MCF 10A (cell line): Measurements from ENCODE around the gene NDUFA5. TPM values are rescaled to one million over a fixed set of nuclear protein-coding genes. Genes with fewer than 3 reads are reported as not detected.
"Not testable (repeated sequence)": the region's sequence is repeated elsewhere in the genome, so short reads cannot be mapped to it uniquely, and the experiment has no call there.

Experiments used
- BruUV-seq: library from RNA; stranded (reverse); fragments of 400-500 nt; replicated peaks from 2 replicates; lab custom pipeline; 2021; lab: Mats Ljungman, UMichigan
- CTCF ChIA-PET: fragments of 300-600 bp; sonication (Branson Sonifier 250); formaldehyde crosslinking; extraction: SDS; loops from one replicate; lab custom pipeline; 2021; ENCODE audit warnings: antibody characterized with exemption, inconsistent platforms; lab: Yijun Ruan, JAX
- POLR2A ChIA-PET: fragments of 300-600, 350-650 bp; sonication (Branson Sonifier 250); formaldehyde crosslinking; extraction: SDS; loops from one replicate; lab custom pipeline; 2020; ENCODE audit warnings: antibody characterized with exemption, inconsistent platforms; lab: Yijun Ruan, JAX
- DNase-seq: peaks from one replicate; pipeline ENCODE4 v3.0.0-alpha.2; 2018; ENCODE audit not compliant: unreplicated experiment
- H3K27ac Mint-ChIP-seq: one replicate; pipeline ENCODE4 v1.8.0; 2022; ENCODE audit warnings: mild to moderate bottlenecking, low read depth, mixed read lengths; ENCODE audit not compliant: unreplicated experiment
- H3K27me3 Mint-ChIP-seq: one replicate; pipeline ENCODE4 v1.8.0; 2022; ENCODE audit warnings: mixed read lengths; ENCODE audit not compliant: insufficient read depth, unreplicated experiment
- H3K36me3 Mint-ChIP-seq: one replicate; pipeline ENCODE4 v1.8.0; 2022; ENCODE audit warnings: mild to moderate bottlenecking, moderate library complexity, mixed read lengths; ENCODE audit not compliant: insufficient read depth, unreplicated experiment
- H3K4me1 Mint-ChIP-seq: one replicate; pipeline ENCODE4 v1.8.0; 2022; ENCODE audit warnings: mixed read lengths; ENCODE audit not compliant: insufficient read depth, unreplicated experiment
- H3K4me3 Mint-ChIP-seq: one replicate; pipeline ENCODE4 v1.8.0; 2022; ENCODE audit warnings: mild to moderate bottlenecking, moderate library complexity, mixed read lengths; ENCODE audit not compliant: unreplicated experiment
- H3K9me3 Mint-ChIP-seq: one replicate; pipeline ENCODE4 v1.8.0; 2022; ENCODE audit warnings: mixed read lengths; ENCODE audit not compliant: unreplicated experiment
- intact Hi-C: fragments of 100-400 bp; cut with micrococcal nuclease; formaldehyde crosslinking; loops from 2 replicates; pipeline ENCODE4 v1.14.1; 2022
- total RNA-seq: library from RNA; stranded (reverse); gene quantifications from 2 replicates; pipeline ENCODE4 v1.2.3, GENCODE V29; 2022
- TF ChIP-seq, protein P1 (sequence below): fragments of 200-600 bp; IDR thresholded peaks from one replicate; pipeline ENCODE4 v1.8.0; 2022; ENCODE audit warnings: antibody characterized with exemption, mild to moderate bottlenecking; ENCODE audit not compliant: unreplicated experiment

NDUFA5 gene
- total RNA-seq, 1 experiment from 2014 or later, result 71.9 TPM

DNA sequence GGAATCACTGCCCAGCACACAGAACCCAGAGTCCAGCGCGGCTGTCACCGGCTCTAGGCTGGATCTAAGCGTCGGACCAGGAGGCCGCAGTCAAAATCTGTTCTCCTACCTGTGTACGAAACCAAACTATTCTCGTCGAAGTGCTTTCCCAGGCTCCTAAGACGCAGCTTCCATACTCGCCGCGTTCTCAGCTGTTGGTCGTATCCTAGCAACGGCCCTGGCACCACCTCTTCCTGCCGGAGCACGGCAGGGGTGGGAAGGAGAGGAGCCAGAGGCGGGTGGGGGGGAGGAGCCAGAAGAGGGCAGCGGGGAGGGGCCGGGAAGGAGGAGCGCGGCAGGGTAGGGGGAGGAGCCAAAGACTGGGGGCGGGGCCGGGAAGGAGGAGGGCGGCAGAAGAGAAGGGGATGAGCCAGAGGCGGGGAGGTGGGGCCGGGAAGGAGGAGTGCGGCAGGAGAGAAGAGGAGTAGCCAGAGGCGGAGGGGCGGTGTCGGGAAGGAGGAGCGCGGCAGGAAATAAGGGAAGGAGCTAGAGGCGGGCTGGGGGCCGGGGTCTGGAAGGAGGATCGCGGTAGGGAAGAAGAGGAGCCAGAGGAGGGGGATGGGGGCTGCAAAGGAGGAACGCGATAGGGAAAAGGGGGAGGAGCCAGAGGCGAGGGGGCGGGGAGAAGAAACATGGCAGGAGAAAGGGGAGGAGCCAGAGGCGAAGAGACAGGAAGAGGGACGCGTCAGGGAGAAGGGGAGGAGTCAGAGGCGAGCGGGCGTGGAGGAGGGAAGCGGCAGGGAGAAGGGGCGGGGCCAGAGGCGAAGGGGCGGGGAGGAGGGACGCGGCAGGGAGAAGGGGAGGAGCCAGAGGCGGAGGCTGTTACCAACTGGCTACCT is 23.0 kb downstream of the NDUFA5 start, which contains the start of gene IQUB:
Gene IQUB (minus strand): TSS at position 213 of the 878 bp plus-strand sequence. CDS start 22,255 bp downstream, outside the sequence.
- H3K27me3 Mint-ChIP-seq, result peaks cover 22% of the 10 kb centered on the region
- peak within 1 kb of the TSS; percentile 43 for H3K27ac Mint-ChIP-seq
- ChIA-PET CTCF (interaction anchor here (0.5 to 3.0 kb wide), 7 partner anchors 14 to 228 kb away, joined by 3 to 41 read pairs (median 4); no protein-coding TSS in a partner anchor), POLR2A (interaction anchor here (0.6 to 3.0 kb wide), 7 partner anchors 9 to 649 kb away, joined by 3 to 28 read pairs (median 3); partner anchors contain the start of genes CADPS2 and NDUFA5)
- intact Hi-C loops, result no loop called here
- peak; percentile 98 for DNase-seq
- peaks cover 11% of the 10 kb centered on the region for H3K36me3 Mint-ChIP-seq
- no peaks in the 10 kb centered on the region for H3K9me3 Mint-ChIP-seq
- peak within 1 kb of the TSS; percentile 75 for H3K4me3 Mint-ChIP-seq
- no TSS peak for BruUV-seq
- TF ChIP-seq, protein P1, sequence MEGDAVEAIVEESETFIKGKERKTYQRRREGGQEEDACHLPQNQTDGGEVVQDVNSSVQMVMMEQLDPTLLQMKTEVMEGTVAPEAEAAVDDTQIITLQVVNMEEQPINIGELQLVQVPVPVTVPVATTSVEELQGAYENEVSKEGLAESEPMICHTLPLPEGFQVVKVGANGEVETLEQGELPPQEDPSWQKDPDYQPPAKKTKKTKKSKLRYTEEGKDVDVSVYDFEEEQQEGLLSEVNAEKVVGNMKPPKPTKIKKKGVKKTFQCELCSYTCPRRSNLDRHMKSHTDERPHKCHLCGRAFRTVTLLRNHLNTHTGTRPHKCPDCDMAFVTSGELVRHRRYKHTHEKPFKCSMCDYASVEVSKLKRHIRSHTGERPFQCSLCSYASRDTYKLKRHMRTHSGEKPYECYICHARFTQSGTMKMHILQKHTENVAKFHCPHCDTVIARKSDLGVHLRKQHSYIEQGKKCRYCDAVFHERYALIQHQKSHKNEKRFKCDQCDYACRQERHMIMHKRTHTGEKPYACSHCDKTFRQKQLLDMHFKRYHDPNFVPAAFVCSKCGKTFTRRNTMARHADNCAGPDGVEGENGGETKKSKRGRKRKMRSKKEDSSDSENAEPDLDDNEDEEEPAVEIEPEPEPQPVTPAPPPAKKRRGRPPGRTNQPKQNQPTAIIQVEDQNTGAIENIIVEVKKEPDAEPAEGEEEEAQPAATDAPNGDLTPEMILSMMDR, result no peak
- H3K4me1 Mint-ChIP-seq, result peaks cover 22% of the 10 kb centered on the region

GRCh38 chr7:123533929-123534382 is 23.7 kb downstream of the NDUFA5 start:
- no peak for DNase-seq
- POLR2A ChIA-PET, result interaction anchor here (0.7 to 3.0 kb wide), 4 partner anchors 23 to 215 kb away, joined by 3 to 28 read pairs (median 5); partner anchors contain the start of gene NDUFA5
- Mint-ChIP-seq H3K27me3 (peaks cover 22% of the 10 kb centered on the region), H3K4me3 (peak overlapping the region; percentile 75), H3K4me1 (peaks cover 22% of the 10 kb centered on the region), H3K36me3 (peaks cover 11% of the 10 kb centered on the region), H3K9me3 (no peaks in the 10 kb centered on the region), H3K27ac (peak overlapping the region; percentile 43)
- CTCF ChIA-PET, result interaction anchor here (0.6 to 3.0 kb wide), 4 partner anchors 14 to 227 kb away, joined by 3 to 41 read pairs (median 8); no protein-coding TSS in a partner anchor
- BruUV-seq, result no TSS peak
- intact Hi-C loops, result no loop called here
- TF ChIP-seq, protein P1, result no peak

- CTCF ChIA-PET, result interaction anchor here (0.6 to 3.0 kb wide), 3 partner anchors 39 to 227 kb away, joined by 3 to 41 read pairs (median 10); no protein-coding TSS in a partner anchor
Observed at GRCh38 chr7:123533553-123533917, 24.1 kb downstream of the NDUFA5 start.

GRCh38 chr7:123532788-123533552 is 24.6 kb downstream of the NDUFA5 start:
- peak; percentile 9 for DNase-seq
- TSS peak; percentile 30 for BruUV-seq
- Mint-ChIP-seq H3K4me1 (peaks cover 15% of the 10 kb centered on the region), H3K36me3 (peaks cover 11% of the 10 kb centered on the region), H3K4me3 (peak overlapping the region; percentile 75), H3K27me3 (peaks cover 22% of the 10 kb centered on the region)
- CTCF ChIA-PET, result interaction anchor here (3.0 kb wide), 1 partner anchor 38 kb away, joined by 41 read pairs; no protein-coding TSS in a partner anchor
- POLR2A ChIA-PET, result interaction anchor here (1.6 to 3.0 kb wide), 2 partner anchors 24 to 38 kb away, joined by 7 to 28 read pairs; partner anchors contain the start of gene NDUFA5
- H3K27ac Mint-ChIP-seq, H3K9me3 Mint-ChIP-seq, intact Hi-C loops: not testable (repeated sequence)

More at GRCh38 chr7:123533553-123533917, 24.1 kb downstream of the NDUFA5 start:
- peak overlapping the region; percentile 75 for H3K4me3 Mint-ChIP-seq
- TF ChIP-seq, protein P1, result no peak
- H3K27ac Mint-ChIP-seq, result peak overlapping the region; percentile 43
- POLR2A ChIA-PET, result interaction anchor here (0.7 to 3.0 kb wide), 4 partner anchors 24 to 216 kb away, joined by 3 to 28 read pairs (median 5); partner anchors contain the start of gene NDUFA5
- H3K36me3 Mint-ChIP-seq, result peaks cover 11% of the 10 kb centered on the region
- no TSS peak for BruUV-seq
- no peaks in the 10 kb centered on the region for H3K9me3 Mint-ChIP-seq
- intact Hi-C loops, result no loop called here
- DNase-seq, result no peak
- peaks cover 22% of the 10 kb centered on the region for H3K27me3 Mint-ChIP-seq
- H3K4me1 Mint-ChIP-seq, result peaks cover 21% of the 10 kb centered on the region

GRCh38 chr7:123532343-123532742 is 25.3 kb downstream of the NDUFA5 start:
- peaks cover 14% of the 10 kb centered on the region for H3K4me1 Mint-ChIP-seq
- DNase-seq, BruUV-seq, CTCF ChIA-PET, H3K9me3 Mint-ChIP-seq, POLR2A ChIA-PET, intact Hi-C loops, H3K27ac Mint-ChIP-seq: not testable (repeated sequence)
- peaks cover 22% of the 10 kb centered on the region for H3K27me3 Mint-ChIP-seq
- H3K4me3 Mint-ChIP-seq, result peak overlapping the region; percentile 62
- H3K36me3 Mint-ChIP-seq, result peaks cover 11% of the 10 kb centered on the region

GRCh38 chr7:123530035-123530591 is 27.5 kb downstream of the NDUFA5 start:
- H3K9me3 Mint-ChIP-seq, H3K36me3 Mint-ChIP-seq, intact Hi-C loops, H3K27ac Mint-ChIP-seq, H3K4me3 Mint-ChIP-seq, BruUV-seq, DNase-seq, POLR2A ChIA-PET: not testable (repeated sequence)
- peaks cover 22% of the 10 kb centered on the region for H3K27me3 Mint-ChIP-seq
- CTCF ChIA-PET, result interaction anchor here (0.6 to 1.2 kb wide), 3 partner anchors 33 to 177 kb away, joined by 3 to 5 read pairs (median 3); no protein-coding TSS in a partner anchor
- peaks cover 14% of the 10 kb centered on the region for H3K4me1 Mint-ChIP-seq
